ENCODE measurements around the gene PHLPP2.

- TF ChIP-seq YY1 (IDR thresholded peaks at IDR 0.05; ENCODE audit: insufficient read depth, insufficient read length) (no peak), ZNF274 (IDR thresholded peaks at IDR 0.05; ENCODE audit: low read depth, low read length) (no peak), SUZ12 (IDR thresholded peaks at IDR 0.05; ENCODE audit: extremely low read depth, insufficient read depth, insufficient read length) (no peak)
These were observed 15.2 kb downstream of the PHLPP2 start for GRCh38 chr16:71709229-71709781.

All from NT2/D1 (cell line).